SU-DHL-6 (cell line): ENCODE data around the gene PATZ1.
A peak's percentile ranks its signal among the peaks of the same experiment; 100 is the strongest.

Experiments
- H2AFZ ChIP-seq: fragments of 200-600 bp; sonication (generic); 2 replicates; pipeline ENCODE4 v1.6.1; 2014; ENCODE audit warnings: low read depth, mild to moderate bottlenecking, moderate library complexity, mixed read lengths, antibody characterized with exemption, low read length; ENCODE audit not compliant: severe bottlenecking
- H3F3A ChIP-seq: fragments of 200-600 bp; shearing (Covaris generic); 2 replicates; pipeline ENCODE4 v1.6.0; 2016; ENCODE audit warnings: antibody characterized with exemption, mild to moderate bottlenecking; ENCODE audit not compliant: insufficient read depth
- H3K27ac ChIP-seq: fragments of 200-600 bp; sonication (generic); 2 replicates; pipeline ENCODE4 v1.5.1; 2016; ENCODE audit warnings: low read depth, mild to moderate bottlenecking, low read length, moderate library complexity, mixed read lengths
- H3K27me3 ChIP-seq: fragments of 200-600 bp; sonication (generic), shearing (Covaris generic); 2 replicates; pipeline ENCODE4 v1.6.0; 2014; ENCODE audit warnings: mild to moderate bottlenecking, low read length
- H3K36me3 ChIP-seq: fragments of 200-600 bp; sonication (generic); 2 replicates; pipeline ENCODE4 v1.6.1; 2014; ENCODE audit warnings: mild to moderate bottlenecking, low read length, mixed read lengths
- H3K4me2 ChIP-seq: fragments of 300-600, 200-600 bp; shearing (Covaris generic), sonication (generic); 2 replicates; pipeline ENCODE4 v1.6.0; 2014; ENCODE audit warnings: low read length, low read depth, mild to moderate bottlenecking; ENCODE audit not compliant: poor library complexity, severe bottlenecking
- H3K4me3 ChIP-seq: fragments of 200-600 bp; sonication (generic); 2 replicates; pipeline ENCODE4 v1.5.1; 2014; ENCODE audit warnings: antibody characterized with exemption, low read length, mild to moderate bottlenecking, mixed read lengths; ENCODE audit not compliant: insufficient read depth, poor library complexity, severe bottlenecking
- H3K79me2 ChIP-seq: fragments of 200-600 bp; sonication (generic); 2 replicates; pipeline ENCODE4 v1.6.1; 2014; ENCODE audit warnings: mild to moderate bottlenecking, low read length, moderate library complexity; ENCODE audit not compliant: insufficient read depth
- H3K9ac ChIP-seq: fragments of 200-600 bp; sonication (generic); 2 replicates; pipeline ENCODE4 v1.7.0; 2014; ENCODE audit warnings: mild to moderate bottlenecking, low read length
- H3K9me2 ChIP-seq: fragments of 200-600 bp; sonication (generic); replicated peaks from 2 replicates; pipeline ENCODE4 v1.6.1; 2014; ENCODE audit warnings: low read length; ENCODE audit not compliant: insufficient read depth
- H3K9me3 ChIP-seq: fragments of 200-600 bp; sonication (generic); 2 replicates; pipeline ENCODE4 v1.6.1; 2014; ENCODE audit warnings: low read length, mixed read lengths; ENCODE audit not compliant: insufficient read depth
- H4K20me1 ChIP-seq: fragments of 200-600 bp; sonication (generic); 2 replicates; pipeline ENCODE4 v1.6.1; 2014; ENCODE audit warnings: low read depth, mild to moderate bottlenecking, antibody characterized with exemption, low read length, moderate library complexity, mixed read lengths
- EZH2phosphoT487 ChIP-seq: fragments of 200-600 bp; sonication (generic), shearing (Covaris generic); conservative IDR thresholded peaks from 2 replicates; pipeline ENCODE4 v1.6.1; 2018; ENCODE audit warnings: mild to moderate bottlenecking, antibody characterized with exemption, low read length, moderate library complexity, mixed read lengths
- TF ChIP-seq, protein P1 (sequence below): fragments of 200-600 bp; sonication (generic); IDR thresholded peaks from one replicate; pipeline ENCODE4 v1.5.1; 2017; ENCODE audit warnings: antibody characterized with exemption, mild to moderate bottlenecking, low read length, moderate library complexity; ENCODE audit not compliant: insufficient read depth, poor library complexity, severe bottlenecking

Gene PATZ1

DNA sequence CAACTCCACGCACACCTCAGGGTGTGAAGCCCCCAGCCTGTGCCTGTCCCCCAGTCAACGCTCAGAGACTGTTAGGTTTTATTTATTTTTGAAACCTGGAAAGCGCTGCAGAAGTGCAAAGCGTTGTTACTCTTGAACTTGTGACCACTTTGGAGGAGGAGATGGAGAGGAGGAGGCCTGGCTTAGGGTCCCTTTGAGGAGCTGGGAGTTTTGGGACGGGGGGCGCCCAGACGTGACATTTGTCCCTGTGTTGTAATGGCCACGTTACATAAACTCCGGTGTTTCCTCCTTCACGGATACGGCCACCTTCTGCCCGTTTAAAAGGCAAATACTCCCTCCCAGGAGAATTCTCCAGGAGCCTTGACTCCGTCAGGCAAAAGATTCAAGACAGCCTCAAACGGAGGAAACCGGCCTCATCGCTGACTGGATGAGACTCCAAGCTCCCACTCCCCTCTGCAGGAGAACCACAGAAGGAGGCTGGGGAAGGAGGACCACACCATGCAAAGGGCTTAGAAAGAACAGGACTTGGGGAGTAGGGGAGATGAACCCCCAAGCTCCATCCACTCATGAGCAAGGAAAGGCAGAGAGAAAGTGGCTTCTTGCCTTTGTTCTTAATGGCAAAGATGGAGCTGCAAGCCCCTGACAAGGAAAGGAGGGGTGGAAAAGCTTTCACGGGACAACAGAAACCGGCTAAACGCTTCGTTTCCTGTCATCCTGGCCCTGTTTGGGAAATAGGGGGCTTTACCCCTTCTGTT lies 54.5 kb downstream of the PATZ1 start:
- peak overlapping the region; percentile 23 for H2AFZ ChIP-seq
- H3K9me2 ChIP-seq, result no peaks in the 10 kb centered on the region
- no peaks in the 10 kb centered on the region for H3K9me3 ChIP-seq
- H3K4me3 ChIP-seq, result peak overlapping the region; percentile 53
- no peaks in the 10 kb centered on the region for H4K20me1 ChIP-seq
- H3K36me3 ChIP-seq, result no peaks in the 10 kb centered on the region
- peak overlapping the region; percentile 97 for H3K27ac ChIP-seq
- peak overlapping the region; percentile 100 for H3K4me2 ChIP-seq
- peak overlapping the region; percentile 75 for H3K9ac ChIP-seq
- no peak for TF ChIP-seq EZH2phosphoT487
- TF ChIP-seq, protein P1, sequence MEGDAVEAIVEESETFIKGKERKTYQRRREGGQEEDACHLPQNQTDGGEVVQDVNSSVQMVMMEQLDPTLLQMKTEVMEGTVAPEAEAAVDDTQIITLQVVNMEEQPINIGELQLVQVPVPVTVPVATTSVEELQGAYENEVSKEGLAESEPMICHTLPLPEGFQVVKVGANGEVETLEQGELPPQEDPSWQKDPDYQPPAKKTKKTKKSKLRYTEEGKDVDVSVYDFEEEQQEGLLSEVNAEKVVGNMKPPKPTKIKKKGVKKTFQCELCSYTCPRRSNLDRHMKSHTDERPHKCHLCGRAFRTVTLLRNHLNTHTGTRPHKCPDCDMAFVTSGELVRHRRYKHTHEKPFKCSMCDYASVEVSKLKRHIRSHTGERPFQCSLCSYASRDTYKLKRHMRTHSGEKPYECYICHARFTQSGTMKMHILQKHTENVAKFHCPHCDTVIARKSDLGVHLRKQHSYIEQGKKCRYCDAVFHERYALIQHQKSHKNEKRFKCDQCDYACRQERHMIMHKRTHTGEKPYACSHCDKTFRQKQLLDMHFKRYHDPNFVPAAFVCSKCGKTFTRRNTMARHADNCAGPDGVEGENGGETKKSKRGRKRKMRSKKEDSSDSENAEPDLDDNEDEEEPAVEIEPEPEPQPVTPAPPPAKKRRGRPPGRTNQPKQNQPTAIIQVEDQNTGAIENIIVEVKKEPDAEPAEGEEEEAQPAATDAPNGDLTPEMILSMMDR, result no peak
- no peaks in the 10 kb centered on the region for H3K79me2 ChIP-seq
- H3K27me3 ChIP-seq, result no peaks in the 10 kb centered on the region
- peaks cover 46% of the 10 kb centered on the region for H3F3A ChIP-seq

DNA sequence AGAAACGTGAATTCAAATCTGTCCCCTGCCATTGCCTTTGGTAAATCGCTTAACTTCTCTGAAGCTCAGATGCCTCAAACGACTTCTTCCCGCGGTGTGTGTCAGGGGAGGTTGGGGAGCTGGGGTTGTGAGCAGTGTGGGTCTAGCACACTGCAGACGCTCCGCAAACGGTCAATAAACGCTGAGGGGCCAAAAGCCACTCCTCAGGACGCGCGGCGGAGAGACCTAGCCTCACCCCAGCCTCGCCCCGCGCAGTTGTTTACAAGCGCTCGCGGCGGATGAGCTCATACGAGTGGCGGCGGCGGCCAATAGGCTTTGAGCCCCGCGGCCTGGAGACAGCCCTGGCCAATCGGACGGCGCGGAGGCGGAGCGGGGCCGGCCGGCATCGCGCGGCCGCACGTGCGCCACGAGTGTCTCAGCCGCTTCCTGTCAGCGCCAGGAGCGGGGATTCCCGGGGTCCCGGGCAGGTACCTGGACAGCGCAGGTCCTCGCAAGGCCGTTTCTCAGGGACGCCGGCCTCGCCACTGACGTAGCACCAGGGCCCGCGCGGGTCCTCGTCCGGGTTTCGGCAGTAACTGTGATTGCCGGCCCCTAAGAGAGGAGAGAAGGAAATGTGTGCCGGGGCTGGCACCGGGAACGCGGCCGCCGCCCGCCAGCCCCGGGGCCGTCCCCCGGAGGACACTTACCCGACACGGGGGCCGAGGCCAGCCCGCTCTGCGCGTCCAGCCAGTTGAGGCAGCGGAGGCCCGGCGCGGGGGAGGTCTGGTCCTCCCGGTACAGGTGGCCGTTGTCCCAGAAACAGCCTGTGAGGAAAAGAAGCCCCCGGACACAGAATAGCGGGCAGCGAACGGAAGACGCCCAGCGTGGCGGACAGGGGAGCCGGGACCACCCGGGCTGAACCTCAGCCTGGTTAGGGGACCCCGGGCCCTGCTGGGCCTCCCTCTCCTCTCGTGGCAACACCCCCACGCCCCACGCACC lies 55.4 kb downstream of the PATZ1 start:
- H2AFZ ChIP-seq, result peak overlapping the region; percentile 61

DNA sequence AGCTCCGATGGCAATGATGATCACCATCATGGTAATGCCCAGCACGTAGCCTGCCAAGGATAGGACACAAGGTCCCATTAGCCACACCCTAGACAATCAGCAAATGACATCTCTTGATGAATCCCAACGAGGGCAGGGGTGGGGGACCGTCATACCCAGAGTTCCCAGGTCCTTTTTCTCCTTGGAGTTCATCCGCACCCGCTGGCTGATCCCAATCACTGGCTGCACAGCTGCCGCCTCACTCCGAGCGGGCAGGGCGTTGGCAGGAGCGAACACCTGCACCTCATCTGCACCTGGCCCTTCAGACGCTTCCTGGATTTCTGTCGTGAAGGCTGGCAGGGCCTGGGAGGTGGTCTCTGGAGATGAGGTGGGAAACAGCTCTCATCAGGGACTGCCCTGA lies 56.8 kb downstream of the PATZ1 start:
- no peaks in the 10 kb centered on the region for H4K20me1 ChIP-seq
- peak overlapping the region; percentile 72 for H3K4me3 ChIP-seq
- no peak for TF ChIP-seq EZH2phosphoT487
- TF ChIP-seq, protein P1, result no peak
- no peaks in the 10 kb centered on the region for H3K36me3 ChIP-seq
- H3K4me2 ChIP-seq, result peak overlapping the region; percentile 100
- H3K79me2 ChIP-seq, result no peaks in the 10 kb centered on the region
- no peaks in the 10 kb centered on the region for H3K9me3 ChIP-seq
- H3K27me3 ChIP-seq, result no peaks in the 10 kb centered on the region
- peak overlapping the region; percentile 75 for H3K9ac ChIP-seq
- H3K27ac ChIP-seq, result peak overlapping the region; percentile 97
- H2AFZ ChIP-seq, result no peak overlapping the region
- H3K9me2 ChIP-seq, result no peaks in the 10 kb centered on the region
- peaks cover 44% of the 10 kb centered on the region for H3F3A ChIP-seq

More for the DNA sequence above, 55.4 kb downstream of the PATZ1 start:
- Histone ChIP-seq H3K4me2 (peak overlapping the region; percentile 100), H4K20me1 (no peaks in the 10 kb centered on the region), H3K9me2 (no peaks in the 10 kb centered on the region), H3K9me3 (no peaks in the 10 kb centered on the region), H3K9ac (peak overlapping the region; percentile 75), H3K36me3 (no peaks in the 10 kb centered on the region), H3K27me3 (no peaks in the 10 kb centered on the region), H3K79me2 (no peaks in the 10 kb centered on the region), H3F3A (peaks cover 46% of the 10 kb centered on the region), H3K27ac (peak overlapping the region; percentile 97), H3K4me3 (peak overlapping the region; percentile 72)
- TF ChIP-seq, protein P1, result no peak
- no peak for TF ChIP-seq EZH2phosphoT487
